ENCODE results near the gene LRRC34.

Gene LRRC34

DNA sequence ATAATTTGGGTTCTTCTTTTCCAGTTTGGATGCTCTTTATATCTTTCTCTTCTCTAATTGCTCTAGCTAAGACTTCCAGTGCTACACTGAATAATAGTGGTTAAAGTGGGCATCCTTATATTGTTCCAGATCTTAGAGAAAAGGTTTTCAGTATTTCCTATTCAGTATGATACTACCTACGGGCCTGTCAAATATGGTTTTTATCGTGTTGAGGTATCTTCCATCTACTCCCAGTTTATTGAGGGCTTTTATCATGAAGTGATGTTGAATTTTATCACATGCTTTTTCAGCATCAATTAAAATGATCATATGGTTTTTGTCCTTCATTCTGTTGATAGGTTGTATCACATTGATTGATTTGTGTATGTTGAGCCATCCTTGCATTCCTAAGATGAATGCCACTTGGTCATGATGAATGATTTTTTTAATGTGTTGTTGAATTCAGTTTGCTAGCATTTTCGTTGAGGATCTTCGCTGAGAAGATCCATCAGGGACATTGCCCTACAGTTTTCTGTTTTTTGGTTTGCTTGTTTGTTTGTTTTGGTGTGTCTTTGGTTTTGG lies 3.0 kb upstream of the LRRC34 start:
- Histone ChIP-seq H3K4me2 (no peak overlapping the region), H3K79me2 (ENCODE audit: insufficient read depth, low read depth) (no peaks in the 10 kb centered on the region), H4K20me1 (ENCODE audit: insufficient read depth) (no peaks in the 10 kb centered on the region), H3K4me3 (IDR thresholded peaks at IDR 0.05; ENCODE audit: insufficient read depth, low read depth, low read length) (no peak overlapping the region), H2AFZ (ENCODE audit: low read depth) (no peak overlapping the region), H3K9ac (no peak overlapping the region), H3K36me3 (ENCODE audit: insufficient read depth) (no peaks in the 10 kb centered on the region), H3K27me3 (ENCODE audit: insufficient read depth, low read depth) (no peaks in the 10 kb centered on the region), H3K4me1 (ENCODE audit: low read depth, poor library complexity, severe bottlenecking) (peaks cover 12% of the 10 kb centered on the region), H3K27ac (no peak overlapping the region)
- TF ChIP-seq, protein P1, sequence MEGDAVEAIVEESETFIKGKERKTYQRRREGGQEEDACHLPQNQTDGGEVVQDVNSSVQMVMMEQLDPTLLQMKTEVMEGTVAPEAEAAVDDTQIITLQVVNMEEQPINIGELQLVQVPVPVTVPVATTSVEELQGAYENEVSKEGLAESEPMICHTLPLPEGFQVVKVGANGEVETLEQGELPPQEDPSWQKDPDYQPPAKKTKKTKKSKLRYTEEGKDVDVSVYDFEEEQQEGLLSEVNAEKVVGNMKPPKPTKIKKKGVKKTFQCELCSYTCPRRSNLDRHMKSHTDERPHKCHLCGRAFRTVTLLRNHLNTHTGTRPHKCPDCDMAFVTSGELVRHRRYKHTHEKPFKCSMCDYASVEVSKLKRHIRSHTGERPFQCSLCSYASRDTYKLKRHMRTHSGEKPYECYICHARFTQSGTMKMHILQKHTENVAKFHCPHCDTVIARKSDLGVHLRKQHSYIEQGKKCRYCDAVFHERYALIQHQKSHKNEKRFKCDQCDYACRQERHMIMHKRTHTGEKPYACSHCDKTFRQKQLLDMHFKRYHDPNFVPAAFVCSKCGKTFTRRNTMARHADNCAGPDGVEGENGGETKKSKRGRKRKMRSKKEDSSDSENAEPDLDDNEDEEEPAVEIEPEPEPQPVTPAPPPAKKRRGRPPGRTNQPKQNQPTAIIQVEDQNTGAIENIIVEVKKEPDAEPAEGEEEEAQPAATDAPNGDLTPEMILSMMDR (conservative IDR thresholded peaks at IDR 0.05; ENCODE audit: low read depth, low read length): no peak

DNA sequence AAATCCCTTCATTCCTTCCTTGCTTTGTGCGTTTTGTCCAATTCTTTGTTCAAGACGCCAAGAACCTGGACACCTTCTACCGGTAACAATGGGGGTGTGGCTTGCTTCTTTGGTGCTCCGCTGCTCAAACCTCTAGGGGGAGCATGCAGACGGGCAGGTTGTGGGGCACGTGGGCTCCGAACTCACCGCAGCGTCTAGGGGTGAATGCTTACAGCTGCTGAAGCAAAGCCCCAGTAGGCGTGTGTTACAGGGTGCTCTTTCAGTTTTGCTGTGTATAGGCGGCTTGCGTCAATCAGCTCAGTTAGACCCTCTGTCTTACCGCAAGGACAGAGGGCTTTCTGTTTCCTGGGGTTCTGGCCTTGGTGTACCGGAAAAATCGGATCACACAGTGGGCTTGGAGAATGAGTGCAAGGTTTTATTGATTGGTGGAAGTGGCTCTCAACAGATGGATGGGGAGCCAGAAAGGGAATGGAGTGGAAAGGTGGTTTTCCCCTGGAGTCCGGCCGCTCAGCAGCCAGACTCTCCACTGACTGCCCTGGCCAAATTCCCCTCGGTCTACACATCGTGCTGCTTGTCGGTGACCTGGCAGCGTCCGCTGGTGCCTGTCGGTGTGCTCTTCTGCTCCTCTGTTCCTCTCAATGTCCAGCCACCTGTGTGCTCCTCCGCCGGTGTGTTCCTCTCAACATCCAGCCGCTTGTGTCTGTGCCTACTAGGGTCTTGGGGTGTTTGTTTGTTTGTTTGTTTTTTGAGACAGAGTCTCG lies 1.2 kb upstream of the LRRC34 start:
- TF ChIP-seq, protein P1 (conservative IDR thresholded peaks at IDR 0.05; ENCODE audit: low read depth, low read length): peak; percentile 79
- Histone ChIP-seq H3K36me3 (ENCODE audit: insufficient read depth) (no peaks in the 10 kb centered on the region), H3K27ac (no peak overlapping the region), H3K4me3 (IDR thresholded peaks at IDR 0.05; ENCODE audit: insufficient read depth, low read depth, low read length) (peak overlapping the region; percentile 73), H3K4me1 (ENCODE audit: low read depth, poor library complexity, severe bottlenecking) (peaks cover 12% of the 10 kb centered on the region), H3K4me2 (peak overlapping the region; percentile 82), H3K27me3 (ENCODE audit: insufficient read depth, low read depth) (no peaks in the 10 kb centered on the region), H3K9ac (peak overlapping the region; percentile 39; the same call in 1 of the 2 replicates), H3K79me2 (ENCODE audit: insufficient read depth, low read depth) (no peaks in the 10 kb centered on the region), H2AFZ (ENCODE audit: low read depth) (peak overlapping the region; percentile 94), H4K20me1 (ENCODE audit: insufficient read depth) (no peaks in the 10 kb centered on the region)

DNA sequence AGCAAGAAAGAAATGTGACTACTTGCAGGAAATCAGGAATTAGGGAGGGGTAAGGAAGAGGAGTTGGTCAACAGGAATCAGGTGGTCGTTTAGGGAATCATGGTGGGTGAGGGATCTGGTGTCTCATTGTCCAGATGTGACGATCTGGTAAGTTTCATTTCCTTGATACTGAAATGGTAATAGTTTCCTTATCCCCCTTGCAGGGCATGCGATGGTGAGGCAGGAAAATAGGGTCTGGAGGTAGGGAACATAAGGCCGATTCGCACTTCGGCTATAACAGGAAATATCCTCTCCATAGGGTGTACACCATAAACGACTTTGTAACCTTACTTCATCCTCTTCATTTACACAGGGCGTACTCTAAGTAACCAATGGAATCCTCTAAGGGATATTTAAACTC lies 574 bp upstream of the LRRC34 start:
- Histone ChIP-seq H3K4me3 (IDR thresholded peaks at IDR 0.05; ENCODE audit: insufficient read depth, low read depth, low read length) (peak overlapping the region; percentile 73), H3K36me3 (ENCODE audit: insufficient read depth) (no peaks in the 10 kb centered on the region), H3K9ac (peak overlapping the region; percentile 39; the same call in 1 of the 2 replicates), H2AFZ (ENCODE audit: low read depth) (peak overlapping the region; percentile 94), H3K4me1 (ENCODE audit: low read depth, poor library complexity, severe bottlenecking) (peaks cover 12% of the 10 kb centered on the region), H3K27ac (peak overlapping the region; percentile 36; the same call in 1 of the 2 replicates), H3K27me3 (ENCODE audit: insufficient read depth, low read depth) (no peaks in the 10 kb centered on the region), H3K4me2 (peak overlapping the region; percentile 82), H4K20me1 (ENCODE audit: insufficient read depth) (no peaks in the 10 kb centered on the region), H3K79me2 (ENCODE audit: insufficient read depth, low read depth) (no peaks in the 10 kb centered on the region)
- TF ChIP-seq, protein P1 (conservative IDR thresholded peaks at IDR 0.05; ENCODE audit: low read depth, low read length): no peak

DNA sequence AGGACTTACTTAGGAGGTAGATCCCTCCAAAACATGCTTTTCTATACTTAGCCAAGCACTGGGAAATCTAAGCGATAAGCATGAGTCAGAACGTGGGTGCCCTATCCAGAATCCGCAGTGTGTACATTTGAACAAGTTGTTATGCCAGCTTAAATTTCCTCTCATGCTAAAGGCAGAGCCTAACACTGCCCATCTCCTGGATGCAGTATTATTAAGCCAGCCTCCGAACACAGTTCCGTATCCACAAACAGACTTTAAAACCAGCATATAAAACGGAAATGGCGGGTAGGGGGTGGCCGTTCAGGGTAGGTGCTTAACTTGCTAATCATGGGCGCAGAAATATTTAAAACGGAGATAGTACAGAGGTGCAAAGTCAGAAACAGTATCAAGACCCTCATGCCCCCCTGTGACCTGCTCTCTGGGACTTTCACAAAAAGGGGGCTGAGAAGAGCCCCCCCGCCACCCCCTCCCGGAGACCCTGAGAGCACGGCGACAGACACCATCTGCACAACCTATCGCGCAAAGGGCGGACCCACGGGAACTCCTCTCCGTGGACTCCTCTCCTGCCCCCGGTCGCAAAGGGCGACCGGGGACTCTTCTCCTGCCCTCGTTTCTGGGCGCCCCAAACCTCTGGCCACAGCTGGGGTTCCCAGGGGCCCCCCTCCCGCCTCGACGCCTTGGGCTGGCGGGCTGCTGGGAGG lies 923 bp downstream of the LRRC34 start:
- Histone ChIP-seq H3K27me3 (ENCODE audit: insufficient read depth, low read depth) (no peaks in the 10 kb centered on the region), H3K27ac (no peak overlapping the region), H3K9ac (0 out of 2 replicates have a peak overlapping the region, but pooled peaks have one; percentile 39), H3K4me1 (ENCODE audit: low read depth, poor library complexity, severe bottlenecking) (peaks cover 12% of the 10 kb centered on the region), H2AFZ (ENCODE audit: low read depth) (peak overlapping the region; percentile 94), H3K79me2 (ENCODE audit: insufficient read depth, low read depth) (no peaks in the 10 kb centered on the region), H3K36me3 (ENCODE audit: insufficient read depth) (no peaks in the 10 kb centered on the region), H3K4me2 (peak overlapping the region; percentile 82), H3K4me3 (IDR thresholded peaks at IDR 0.05; ENCODE audit: insufficient read depth, low read depth, low read length) (no peak overlapping the region), H4K20me1 (ENCODE audit: insufficient read depth) (no peaks in the 10 kb centered on the region)
- TF ChIP-seq, protein P1 (conservative IDR thresholded peaks at IDR 0.05; ENCODE audit: low read depth, low read length): no peak

All from KMS-11 (cell line).